Chondrocyte (in vitro differentiated cells): ENCODE measurements around the gene CEACAM19. TPM values are rescaled to one million over a fixed set of nuclear protein-coding genes. Genes with fewer than 3 reads are reported as not detected.
A peak's percentile ranks its signal among the peaks of the same experiment; 100 is the strongest.
"Not testable (repeated sequence)": the region's sequence is repeated elsewhere in the genome, so short reads cannot be mapped to it uniquely, and the experiment has no call there.

ENCODE experiments used
- DNase-seq: peaks from one replicate; pipeline ENCODE4 v3.0.0; 2021; ENCODE audit warnings: mixed read lengths, low spot score
- H3K27ac Mint-ChIP-seq: one replicate; pipeline ENCODE4 v1.8.0; 2021; ENCODE audit warnings: mild to moderate bottlenecking, moderate library complexity, mixed read lengths; ENCODE audit not compliant: unreplicated experiment
- H3K27me3 Mint-ChIP-seq: 2 replicates; pipeline ENCODE4 v1.8.0; 2021; ENCODE audit warnings: low read depth, mixed read lengths
- H3K36me3 Mint-ChIP-seq: 2 replicates; pipeline ENCODE4 v1.8.0; 2021; ENCODE audit warnings: low read depth, mixed read lengths
- H3K4me1 Mint-ChIP-seq: 2 replicates; pipeline ENCODE4 v1.8.0; 2021; ENCODE audit warnings: low read depth, mild to moderate bottlenecking, mixed read lengths
- H3K4me3 Mint-ChIP-seq: one replicate; pipeline ENCODE4 v1.8.0; 2021; ENCODE audit warnings: mild to moderate bottlenecking, moderate library complexity, mixed read lengths; ENCODE audit not compliant: unreplicated experiment
- H3K9me3 Mint-ChIP-seq: 2 replicates; pipeline ENCODE4 v1.8.0; 2021; ENCODE audit warnings: low read depth, mixed read lengths
- total RNA-seq: library from RNA; stranded (reverse); gene quantifications from 3 replicates; pipeline ENCODE4 v1.2.1, GENCODE V29; 2021
- TF ChIP-seq, protein P1 (sequence below): fragments of 200-600 bp; sonication (generic); IDR thresholded peaks from 2 replicates; pipeline ENCODE4 v1.5.0; 2021; ENCODE audit warnings: antibody characterized with exemption, mild to moderate bottlenecking, moderate library complexity

Gene CEACAM19
- total RNA-seq, 1 donor from 2014 or later: 6.5 TPM

DNA sequence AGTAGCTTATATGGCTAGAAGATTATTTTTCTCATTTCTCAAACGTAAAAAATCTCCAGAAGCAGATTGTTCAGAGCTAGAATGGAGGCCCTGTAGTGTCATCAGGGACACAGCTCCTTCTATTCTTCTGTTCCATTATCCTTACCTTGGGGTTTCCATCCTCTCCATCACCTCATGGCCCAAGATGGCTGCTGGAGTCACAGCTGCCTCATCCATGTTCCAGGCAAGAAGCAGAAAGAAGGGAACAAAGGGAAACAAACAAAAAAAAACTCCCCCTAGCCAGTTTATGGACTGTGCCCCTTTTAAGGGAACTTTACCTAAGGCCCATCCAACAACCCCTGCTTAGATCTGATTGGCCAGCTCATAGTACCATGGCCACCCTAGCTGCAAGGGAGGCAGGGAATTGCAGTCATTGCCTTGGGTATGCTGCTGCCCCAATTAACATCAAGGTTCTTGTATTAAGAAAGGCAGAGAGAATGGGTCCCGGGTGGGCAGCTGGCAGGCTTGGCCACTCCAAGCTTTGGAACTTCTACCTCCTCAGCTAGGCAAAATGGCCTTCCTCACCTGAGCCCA is 43.4 kb downstream of the CEACAM19 start:
- Mint-ChIP-seq H3K36me3 (peaks cover 3% of the 10 kb centered on the region), H3K27me3 (peaks cover 3% of the 10 kb centered on the region), H3K4me1 (peaks cover 16% of the 10 kb centered on the region), H3K4me3 (no peak overlapping the region), H3K27ac (no peak overlapping the region), H3K9me3 (peaks cover 14% of the 10 kb centered on the region)
- TF ChIP-seq, protein P1, sequence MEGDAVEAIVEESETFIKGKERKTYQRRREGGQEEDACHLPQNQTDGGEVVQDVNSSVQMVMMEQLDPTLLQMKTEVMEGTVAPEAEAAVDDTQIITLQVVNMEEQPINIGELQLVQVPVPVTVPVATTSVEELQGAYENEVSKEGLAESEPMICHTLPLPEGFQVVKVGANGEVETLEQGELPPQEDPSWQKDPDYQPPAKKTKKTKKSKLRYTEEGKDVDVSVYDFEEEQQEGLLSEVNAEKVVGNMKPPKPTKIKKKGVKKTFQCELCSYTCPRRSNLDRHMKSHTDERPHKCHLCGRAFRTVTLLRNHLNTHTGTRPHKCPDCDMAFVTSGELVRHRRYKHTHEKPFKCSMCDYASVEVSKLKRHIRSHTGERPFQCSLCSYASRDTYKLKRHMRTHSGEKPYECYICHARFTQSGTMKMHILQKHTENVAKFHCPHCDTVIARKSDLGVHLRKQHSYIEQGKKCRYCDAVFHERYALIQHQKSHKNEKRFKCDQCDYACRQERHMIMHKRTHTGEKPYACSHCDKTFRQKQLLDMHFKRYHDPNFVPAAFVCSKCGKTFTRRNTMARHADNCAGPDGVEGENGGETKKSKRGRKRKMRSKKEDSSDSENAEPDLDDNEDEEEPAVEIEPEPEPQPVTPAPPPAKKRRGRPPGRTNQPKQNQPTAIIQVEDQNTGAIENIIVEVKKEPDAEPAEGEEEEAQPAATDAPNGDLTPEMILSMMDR: no peak
- DNase-seq: no peak

DNA sequence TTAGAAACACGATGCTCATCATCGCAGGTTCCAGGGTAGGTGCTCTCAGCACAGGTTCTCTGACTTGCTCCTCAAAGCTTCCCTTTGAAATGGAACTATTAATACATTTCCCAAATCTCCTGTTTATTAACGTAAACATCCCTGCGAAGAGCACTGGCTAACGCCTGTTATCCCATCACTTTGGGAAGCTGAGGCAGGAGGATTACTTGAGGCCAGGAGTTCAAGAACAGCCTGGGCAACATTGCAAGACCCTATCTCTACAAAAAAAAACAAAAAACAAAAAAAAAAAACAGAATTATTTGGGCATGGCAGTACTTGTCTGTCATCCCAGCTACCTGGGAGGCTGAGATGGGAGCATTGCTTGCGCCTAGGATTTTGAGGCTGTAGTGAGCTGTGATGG is 46.3 kb downstream of the CEACAM19 start:
- Mint-ChIP-seq H3K9me3 (peaks cover 14% of the 10 kb centered on the region), H3K4me3 (no peak overlapping the region), H3K4me1 (peaks cover 16% of the 10 kb centered on the region), H3K27ac (no peak overlapping the region), H3K27me3 (no peaks in the 10 kb centered on the region), H3K36me3 (peaks cover 3% of the 10 kb centered on the region)
- no peak for DNase-seq
- TF ChIP-seq, protein P1: no peak

DNA sequence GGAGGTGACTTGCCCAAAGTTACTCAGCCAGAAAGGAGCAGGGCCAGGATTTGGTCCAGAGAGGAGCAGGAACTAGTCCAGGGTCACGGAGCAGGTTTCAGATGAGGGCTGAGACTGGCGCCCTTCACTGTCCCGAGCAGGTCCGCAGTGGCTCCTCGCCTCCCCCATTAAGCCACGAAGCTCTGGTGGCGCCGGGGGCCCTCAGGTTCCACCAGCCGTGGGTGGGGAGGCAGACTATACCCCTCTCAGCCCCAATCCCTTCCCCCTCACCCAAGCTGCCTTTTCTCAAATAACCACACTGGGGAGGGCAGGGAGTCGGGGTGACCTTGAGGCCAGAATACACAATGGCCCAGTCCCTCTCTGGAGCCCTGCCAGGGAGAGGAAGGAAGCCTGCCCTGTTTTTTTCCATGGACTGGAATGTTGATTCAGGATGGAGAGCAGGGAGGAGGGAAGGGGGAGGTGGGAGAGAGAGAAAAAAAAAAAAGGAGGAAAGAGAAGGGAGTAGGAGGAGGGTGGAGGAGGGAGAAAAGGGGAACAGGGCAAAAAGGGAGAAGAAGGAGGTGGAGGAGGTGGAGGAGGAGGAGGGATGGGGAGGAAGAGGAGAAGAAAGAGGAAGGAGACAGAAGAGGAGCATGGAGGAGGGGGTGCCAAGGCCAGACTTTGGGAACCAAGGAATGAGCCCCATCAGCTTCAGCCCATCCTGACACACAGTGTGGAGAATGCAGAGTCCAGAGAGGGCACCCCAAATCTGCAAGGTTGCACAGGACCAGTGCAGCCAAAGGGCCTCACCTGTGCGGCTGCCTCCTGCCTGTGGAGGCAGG is 47.4 kb downstream of the CEACAM19 start:
- Mint-ChIP-seq H3K4me1 (peaks cover 16% of the 10 kb centered on the region), H3K36me3 (peaks cover 3% of the 10 kb centered on the region), H3K27me3 (no peaks in the 10 kb centered on the region), H3K27ac (peak overlapping the region; percentile 93), H3K9me3 (peaks cover 14% of the 10 kb centered on the region), H3K4me3 (peak overlapping the region; percentile 62)
- DNase-seq: no peak
- TF ChIP-seq, protein P1: no peak

DNA sequence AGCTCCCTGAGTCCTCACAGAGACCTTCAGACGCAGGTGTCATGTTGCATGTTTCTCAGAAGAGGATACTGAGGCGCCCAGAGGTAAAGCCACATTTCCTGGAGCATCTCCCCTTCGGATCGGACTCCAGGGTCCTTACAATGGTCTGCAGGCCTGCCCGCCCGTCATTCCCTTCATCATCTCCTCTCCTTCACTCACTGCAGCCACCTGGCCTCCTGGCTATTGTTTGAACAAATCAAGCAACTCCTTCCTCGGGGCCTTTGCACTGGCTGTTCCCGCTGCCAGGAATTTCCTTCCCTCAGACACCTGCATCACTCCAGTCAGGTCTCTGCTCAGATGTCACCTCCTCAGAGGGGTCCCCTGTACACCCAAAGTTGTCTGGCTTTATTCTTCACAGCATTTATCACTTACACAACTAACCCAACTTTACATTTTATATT is 48.0 kb downstream of the CEACAM19 start:
- H3K27ac Mint-ChIP-seq: no peak overlapping the region
- peaks cover 14% of the 10 kb centered on the region for H3K9me3 Mint-ChIP-seq
- H3K36me3 Mint-ChIP-seq: peaks cover 3% of the 10 kb centered on the region
- H3K4me1 Mint-ChIP-seq: peaks cover 20% of the 10 kb centered on the region
- no peak overlapping the region for H3K4me3 Mint-ChIP-seq
- H3K27me3 Mint-ChIP-seq: no peaks in the 10 kb centered on the region
- TF ChIP-seq, protein P1: no peak
- DNase-seq: no peak

DNA sequence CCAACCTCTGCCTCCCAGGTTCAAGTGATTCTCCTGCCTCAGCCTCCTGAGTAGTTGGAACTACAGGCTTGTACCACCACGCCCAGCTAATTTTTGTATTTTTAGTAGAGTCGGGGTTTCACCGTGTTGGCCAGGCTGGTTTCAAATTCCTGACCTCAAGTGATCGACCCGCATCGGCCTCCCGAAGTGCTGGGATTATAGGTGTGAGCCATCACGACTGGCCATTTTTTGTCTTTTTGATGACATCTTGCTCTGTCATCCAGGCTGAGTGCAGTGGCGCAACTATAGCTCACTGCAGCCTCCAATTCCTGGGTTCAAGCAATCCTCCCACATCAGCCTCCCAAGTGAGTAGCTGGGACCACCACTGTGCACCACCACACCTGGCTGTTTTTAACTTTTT is 49.1 kb downstream of the CEACAM19 start:
- H3K27me3 Mint-ChIP-seq, H3K9me3 Mint-ChIP-seq, DNase-seq, H3K4me3 Mint-ChIP-seq, H3K36me3 Mint-ChIP-seq, H3K27ac Mint-ChIP-seq: not testable (repeated sequence)
- peaks cover 30% of the 10 kb centered on the region for H3K4me1 Mint-ChIP-seq
